ENCODE data around the gene SSH2. TPM values are rescaled to one million over a fixed set of nuclear protein-coding genes. Genes with fewer than 3 reads are reported as not detected.
A peak's percentile ranks its signal among the peaks of the same experiment; 100 is the strongest.

Gene SSH2
- total RNA-seq, 1 donor from 2014 or later, result 37.6 TPM

DNA sequence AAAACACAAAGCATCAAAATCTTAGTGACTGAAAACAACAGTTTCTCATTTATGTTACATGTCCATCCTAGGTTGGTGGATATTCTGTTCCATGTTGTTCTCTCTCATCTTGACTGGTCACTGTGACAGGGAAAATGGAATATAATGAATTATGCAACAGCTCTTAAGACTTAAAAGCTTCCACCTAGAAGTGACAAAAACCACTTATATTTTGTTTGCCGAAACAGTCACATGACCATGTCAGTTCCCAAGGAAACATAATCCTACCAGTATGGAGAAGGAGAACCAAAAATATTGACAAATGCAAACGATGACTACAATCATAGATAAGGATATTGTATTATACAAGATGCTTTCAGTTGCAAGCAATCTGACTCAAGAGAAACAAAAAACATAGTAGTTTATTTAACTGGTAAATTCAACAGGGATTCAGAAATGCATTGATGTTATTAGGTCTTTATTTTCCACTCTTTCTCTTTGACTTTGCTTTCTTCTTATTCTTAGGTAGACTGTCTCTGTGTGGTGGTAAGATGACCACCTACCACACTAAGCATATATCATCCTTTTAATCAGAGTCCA lies 103.8 kb downstream of the SSH2 start:
- intact Hi-C loops (cut with DNase I), result no loop called here
- H3K36me3 ChIP-seq, result no peaks in the 10 kb centered on the region
- no peaks in the 10 kb centered on the region for H3K4me1 ChIP-seq
- DNase-seq (ENCODE audit: extremely low spot score in 2 of 2), result no peak
- H3K4me3 ChIP-seq, result no peak overlapping the region
- H3K27ac ChIP-seq, result no peak overlapping the region
- no peaks in the 10 kb centered on the region for H3K9me3 ChIP-seq
- no peak for TF ChIP-seq CTCF (IDR thresholded peaks at IDR 0.05)
- no peak for TF ChIP-seq POLR2A (IDR thresholded peaks at IDR 0.05)
- TF ChIP-seq POLR2AphosphoS5 (IDR thresholded peaks at IDR 0.05; ENCODE audit: insufficient read depth in 1 of 2, low read depth in 1 of 2), result no peak
- H3K27me3 ChIP-seq, result no peaks in the 10 kb centered on the region

- no peak for TF ChIP-seq CTCF (IDR thresholded peaks at IDR 0.05)
- TF ChIP-seq POLR2AphosphoS5 (IDR thresholded peaks at IDR 0.05; ENCODE audit: insufficient read depth in 1 of 2, low read depth in 1 of 2), result no peak
- no peak for TF ChIP-seq POLR2A (IDR thresholded peaks at IDR 0.05)
- no peaks in the 10 kb centered on the region for H3K9me3 ChIP-seq
- H3K4me1 ChIP-seq, result no peaks in the 10 kb centered on the region
- intact Hi-C loops (cut with DNase I), result no loop called here
- no peak for DNase-seq (ENCODE audit: extremely low spot score in 2 of 2)
- H3K4me3 ChIP-seq, result no peak overlapping the region
- no peaks in the 10 kb centered on the region for H3K36me3 ChIP-seq
- H3K27me3 ChIP-seq, result no peaks in the 10 kb centered on the region
- H3K27ac ChIP-seq, result no peak overlapping the region
These were observed 104.4 kb downstream of the SSH2 start for GRCh38 chr17:29825604-29826003.

DNA sequence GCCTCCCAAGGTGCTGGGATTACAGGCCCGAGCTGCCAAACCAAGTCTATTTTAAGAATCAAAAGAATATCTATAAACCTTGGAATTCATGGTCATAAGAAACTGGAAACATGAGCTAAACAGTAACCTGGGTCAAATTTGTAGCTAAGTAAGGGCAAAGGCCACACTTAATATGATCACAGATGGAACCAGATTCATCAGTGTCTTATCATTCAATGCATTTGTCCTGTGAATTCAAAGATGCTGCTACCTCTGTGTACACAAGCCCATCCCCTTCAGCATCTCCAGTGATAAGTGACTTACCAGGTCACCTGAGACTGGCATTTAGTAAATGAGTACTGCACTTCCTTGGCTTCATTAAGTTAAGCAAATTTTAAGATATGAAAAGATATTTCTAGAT lies 108.1 kb downstream of the SSH2 start:
- Histone ChIP-seq H3K4me1 (no peaks in the 10 kb centered on the region), H3K4me3 (no peak overlapping the region), H3K9me3 (no peaks in the 10 kb centered on the region), H3K27ac (no peak overlapping the region), H3K36me3 (no peaks in the 10 kb centered on the region), H3K27me3 (no peaks in the 10 kb centered on the region)
- TF ChIP-seq POLR2A (IDR thresholded peaks at IDR 0.05), result no peak
- TF ChIP-seq CTCF (IDR thresholded peaks at IDR 0.05), result no peak
- no peak for TF ChIP-seq POLR2AphosphoS5 (IDR thresholded peaks at IDR 0.05; ENCODE audit: insufficient read depth in 1 of 2, low read depth in 1 of 2)
- DNase-seq (ENCODE audit: extremely low spot score in 2 of 2), result no peak
- intact Hi-C loops (cut with DNase I), result no loop called here

GRCh38 chr17:29820425-29820824 lies 109.6 kb downstream of the SSH2 start:
- intact Hi-C loops (cut with DNase I), result no loop called here
- Histone ChIP-seq H3K4me1 (no peaks in the 10 kb centered on the region), H3K36me3 (no peaks in the 10 kb centered on the region), H3K27ac (no peak overlapping the region), H3K9me3 (no peaks in the 10 kb centered on the region), H3K4me3 (no peak overlapping the region), H3K27me3 (no peaks in the 10 kb centered on the region)
- TF ChIP-seq CTCF (IDR thresholded peaks at IDR 0.05) (no peak), POLR2A (IDR thresholded peaks at IDR 0.05) (no peak), POLR2AphosphoS5 (IDR thresholded peaks at IDR 0.05; ENCODE audit: insufficient read depth in 1 of 2, low read depth in 1 of 2) (no peak)
- DNase-seq (ENCODE audit: extremely low spot score in 2 of 2), result no peak

GRCh38 chr17:29807520-29808361 lies 122.3 kb downstream of the SSH2 start:
- Histone ChIP-seq H3K27ac (no peak overlapping the region), H3K27me3 (no peaks in the 10 kb centered on the region), H3K4me3 (no peak overlapping the region), H3K9me3 (no peaks in the 10 kb centered on the region), H3K36me3 (no peaks in the 10 kb centered on the region), H3K4me1 (no peaks in the 10 kb centered on the region)
- no peak for DNase-seq (ENCODE audit: extremely low spot score in 2 of 2)
- TF ChIP-seq CTCF (IDR thresholded peaks at IDR 0.05) (peak; percentile 53 to 68 (median 65)), POLR2AphosphoS5 (IDR thresholded peaks at IDR 0.05; ENCODE audit: insufficient read depth in 1 of 2, low read depth in 1 of 2) (peak in 1 of 2 donors; percentile 11), POLR2A (IDR thresholded peaks at IDR 0.05) (no peak)
- intact Hi-C loops (cut with DNase I), result loop anchor here (2.0 kb wide), 1 partner anchor 123 kb away; the partner anchor contains the start of gene SSH2
